Astrocyte of the spinal cord (primary cell): ENCODE measurements around the gene NFXL1.

Experiments
- DNase-seq: peaks from one replicate; pipeline ENCODE4 v3.0.0; 2011; ENCODE audit warnings: low read depth, low spot score
- H3K4me3 ChIP-seq: 2 replicates; pipeline ENCODE4 v1.5.1; 2011; ENCODE audit warnings: low read depth, mild to moderate bottlenecking, low read length, moderate library complexity
- in situ Hi-C: cut with HindIII; loops from 2 replicates; pipeline ENCODE4 v1.10.0; 2017; ENCODE audit warnings: low sequenced_read_pairs
- TF ChIP-seq, protein P1 (sequence below): IDR thresholded peaks from 2 replicates; pipeline ENCODE4 v1.5.1; 2012; ENCODE audit warnings: low read depth, mild to moderate bottlenecking, low read length, inconsistent platforms

NFXL1 gene

DNA sequence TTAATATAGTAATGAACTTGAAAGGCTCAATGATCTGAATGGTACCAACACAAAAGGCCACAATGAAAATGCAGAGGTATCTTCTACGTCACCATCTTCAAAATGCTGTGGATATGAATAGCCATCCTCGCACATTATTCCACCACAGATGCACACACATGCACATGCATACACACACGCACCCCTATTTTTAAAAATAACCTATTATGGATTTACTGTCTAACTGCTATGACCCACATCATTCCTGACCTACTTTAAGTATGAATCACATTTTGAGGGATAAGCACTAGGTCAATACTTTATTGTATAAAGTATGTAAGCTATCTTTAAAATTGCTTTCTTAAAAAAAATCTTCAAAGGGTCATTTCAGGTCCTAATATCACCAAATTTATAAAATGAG lies 52.1 kb downstream of the NFXL1 start:
- peak; percentile 53 for DNase-seq
- TF ChIP-seq, protein P1, sequence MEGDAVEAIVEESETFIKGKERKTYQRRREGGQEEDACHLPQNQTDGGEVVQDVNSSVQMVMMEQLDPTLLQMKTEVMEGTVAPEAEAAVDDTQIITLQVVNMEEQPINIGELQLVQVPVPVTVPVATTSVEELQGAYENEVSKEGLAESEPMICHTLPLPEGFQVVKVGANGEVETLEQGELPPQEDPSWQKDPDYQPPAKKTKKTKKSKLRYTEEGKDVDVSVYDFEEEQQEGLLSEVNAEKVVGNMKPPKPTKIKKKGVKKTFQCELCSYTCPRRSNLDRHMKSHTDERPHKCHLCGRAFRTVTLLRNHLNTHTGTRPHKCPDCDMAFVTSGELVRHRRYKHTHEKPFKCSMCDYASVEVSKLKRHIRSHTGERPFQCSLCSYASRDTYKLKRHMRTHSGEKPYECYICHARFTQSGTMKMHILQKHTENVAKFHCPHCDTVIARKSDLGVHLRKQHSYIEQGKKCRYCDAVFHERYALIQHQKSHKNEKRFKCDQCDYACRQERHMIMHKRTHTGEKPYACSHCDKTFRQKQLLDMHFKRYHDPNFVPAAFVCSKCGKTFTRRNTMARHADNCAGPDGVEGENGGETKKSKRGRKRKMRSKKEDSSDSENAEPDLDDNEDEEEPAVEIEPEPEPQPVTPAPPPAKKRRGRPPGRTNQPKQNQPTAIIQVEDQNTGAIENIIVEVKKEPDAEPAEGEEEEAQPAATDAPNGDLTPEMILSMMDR: no peak
- in situ Hi-C loops: no loop called here
- H3K4me3 ChIP-seq: no peak overlapping the region

DNA sequence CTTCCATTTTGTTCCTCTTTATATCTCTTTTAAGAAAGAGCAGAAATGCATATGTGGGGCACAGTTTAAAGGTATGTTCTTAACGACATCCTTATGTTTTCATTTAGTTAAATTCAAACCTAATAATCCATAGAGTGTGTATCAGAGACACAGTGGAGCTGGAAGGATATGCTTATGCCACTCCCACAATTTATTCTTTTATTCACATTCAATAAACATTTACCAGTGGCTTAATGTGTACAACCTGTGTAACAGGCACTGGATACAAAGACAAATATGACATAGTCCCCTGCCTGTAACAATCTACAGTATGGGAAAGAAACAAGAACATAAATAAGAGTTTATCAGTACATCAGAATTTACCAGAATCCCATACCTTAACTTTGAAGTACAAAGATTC lies 54.1 kb downstream of the NFXL1 start:
- no peak overlapping the region for H3K4me3 ChIP-seq
- no peak for DNase-seq
- in situ Hi-C loops: no loop called here
- TF ChIP-seq, protein P1: no peak

DNA sequence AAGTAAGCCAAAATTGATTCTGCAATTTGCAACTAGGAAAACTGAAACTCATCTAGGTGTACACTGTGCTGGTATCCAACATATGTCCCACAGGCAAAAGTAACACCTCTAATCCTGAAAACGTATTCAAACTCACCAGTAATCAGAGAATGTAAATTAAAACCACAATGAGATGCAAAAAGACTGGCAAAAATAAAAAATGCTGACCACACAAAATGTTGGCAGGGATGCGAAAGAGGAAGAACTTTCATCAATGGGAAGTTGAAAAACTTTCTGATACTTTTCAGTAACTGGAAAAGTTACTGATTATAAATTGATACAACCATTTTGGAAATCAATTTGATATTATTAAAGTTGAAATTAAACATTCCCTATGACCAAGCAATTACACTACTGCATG lies 56.4 kb downstream of the NFXL1 start:
- no peak for DNase-seq
- TF ChIP-seq, protein P1: no peak
- in situ Hi-C loops: no loop called here
- H3K4me3 ChIP-seq: no peak overlapping the region

DNA sequence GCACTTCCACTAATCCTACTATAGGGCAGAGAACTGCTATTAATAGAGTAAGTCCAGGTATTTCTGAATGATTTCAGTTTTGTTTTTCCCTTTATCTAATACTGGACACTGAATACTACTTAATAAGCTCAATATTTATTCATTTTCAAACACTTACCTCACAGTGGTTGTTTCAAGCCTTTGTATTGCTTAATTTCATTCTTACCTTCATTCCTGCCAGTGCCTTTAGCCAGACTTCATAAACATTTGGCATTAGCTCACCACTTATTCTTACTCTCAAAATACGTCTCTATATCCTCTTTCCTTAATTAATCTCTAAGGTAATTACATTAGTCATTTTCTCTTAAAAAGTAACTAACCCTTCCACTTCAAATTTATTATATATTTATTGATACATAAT lies 57.7 kb downstream of the NFXL1 start:
- in situ Hi-C loops: no loop called here
- DNase-seq: no peak
- TF ChIP-seq, protein P1: no peak
- no peak overlapping the region for H3K4me3 ChIP-seq

DNA sequence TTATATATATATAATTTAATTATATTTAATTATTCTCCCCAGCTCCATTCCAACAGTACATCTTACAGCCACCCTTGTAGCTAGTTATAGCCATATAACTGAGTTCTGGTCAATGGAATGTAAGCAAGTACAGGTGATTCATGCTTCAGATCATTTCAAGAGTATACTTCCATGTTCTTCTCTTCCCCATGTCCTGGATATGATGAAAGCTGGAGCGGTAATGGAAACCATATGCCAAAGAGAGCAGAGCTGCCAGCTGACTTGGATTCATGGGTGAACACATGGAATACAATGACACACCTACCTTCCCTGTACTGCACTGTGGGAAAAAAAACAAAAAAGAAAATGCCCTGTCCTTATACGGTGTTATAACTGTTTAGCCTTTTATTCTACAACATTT lies 59.0 kb downstream of the NFXL1 start:
- H3K4me3 ChIP-seq: no peak overlapping the region
- TF ChIP-seq, protein P1: no peak
- peak; percentile 67 for DNase-seq
- in situ Hi-C loops: no loop called here

DNA sequence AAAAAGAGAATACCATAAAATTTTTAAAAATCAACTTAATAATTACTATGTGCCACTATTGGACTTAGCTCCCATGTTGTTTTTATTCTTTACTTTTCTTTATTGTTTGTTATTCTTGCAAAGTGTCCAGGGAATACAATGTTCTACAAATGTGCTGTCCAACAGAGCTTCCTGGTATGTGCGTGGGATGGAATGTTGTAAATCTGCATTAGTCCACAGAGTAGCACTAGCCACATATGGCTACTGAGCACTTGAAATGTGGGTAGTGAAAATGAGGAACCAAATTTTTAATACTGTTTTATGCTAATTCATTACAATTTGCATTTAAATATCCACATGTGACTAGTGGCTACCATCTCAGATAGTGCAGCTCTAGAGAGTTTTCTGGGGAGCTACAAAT lies 62.2 kb downstream of the NFXL1 start:
- TF ChIP-seq, protein P1: no peak
- in situ Hi-C loops: no loop called here
- DNase-seq: peak; percentile 84
- H3K4me3 ChIP-seq: no peak overlapping the region

- in situ Hi-C loops: no loop called here
- H3K4me3 ChIP-seq: no peak overlapping the region
- no peak for DNase-seq
- TF ChIP-seq, protein P1: no peak
Measured at GRCh38 chr4:47849466-47849865, 64.9 kb downstream of the NFXL1 start.
